Activated T-cell treated with anti-CD3 and anti-CD28 coated beads for 4 hours (primary cell): Measurements from ENCODE around the gene C9orf40.

Source experiments
- DNase-seq: peaks from one replicate; pipeline ENCODE4 v3.0.0-alpha.2; 2020

C9orf40 gene

GRCh38 chr9:74935008-74935407 is 17.7 kb downstream of the C9orf40 start:
- DNase-seq = no peak

DNA sequence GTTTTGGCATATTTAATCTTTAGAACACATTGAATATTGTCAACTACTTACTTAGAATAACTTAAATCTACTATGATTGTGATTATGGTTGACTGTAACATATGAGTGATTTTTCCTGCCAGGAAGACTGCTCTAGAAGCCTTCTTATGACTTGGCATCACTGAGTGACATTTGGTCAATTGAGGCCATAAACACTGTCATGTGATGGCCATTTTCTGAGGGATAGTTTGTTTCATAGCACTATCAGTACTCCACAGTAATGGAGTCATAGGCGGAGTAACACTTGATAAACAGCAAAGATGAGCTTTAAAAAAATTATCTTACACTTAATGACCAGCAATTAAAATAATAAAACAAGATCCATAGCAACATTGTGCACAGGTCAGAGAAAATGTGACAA is 31.0 kb downstream of the C9orf40 start:
- no peak for DNase-seq

DNA sequence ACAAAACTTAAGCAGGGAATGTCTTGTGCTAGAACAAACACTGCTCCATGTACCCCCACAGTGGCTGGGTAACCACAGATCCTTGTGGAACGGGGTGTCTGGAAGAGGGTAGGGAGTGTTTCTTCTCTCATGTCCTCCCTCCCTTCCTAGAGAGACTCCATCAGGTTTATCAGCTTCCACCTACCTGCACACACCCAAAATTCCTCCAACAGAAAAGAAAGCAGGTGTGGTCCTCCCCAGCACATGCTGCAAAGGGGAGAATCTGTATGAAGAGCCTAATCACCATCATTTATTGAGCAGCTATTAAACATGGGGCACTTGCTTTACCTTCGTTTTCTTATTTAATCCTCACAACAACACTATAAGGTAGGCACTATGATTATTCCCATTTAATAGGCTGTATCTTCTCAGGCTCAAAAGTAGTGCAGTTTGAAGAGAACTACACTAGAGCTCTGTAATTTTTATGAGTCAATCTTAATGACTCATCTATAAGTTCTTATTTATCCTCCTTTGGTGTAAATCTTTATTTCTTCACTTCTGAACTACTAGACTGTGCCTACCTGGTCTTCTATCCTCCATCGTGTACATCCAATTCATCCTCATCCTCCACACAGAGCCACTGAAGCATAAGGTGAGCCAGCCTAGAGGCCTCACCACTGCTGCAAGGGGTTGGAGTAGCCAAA is 31.6 kb downstream of the C9orf40 start:
- DNase-seq = no peak

DNA sequence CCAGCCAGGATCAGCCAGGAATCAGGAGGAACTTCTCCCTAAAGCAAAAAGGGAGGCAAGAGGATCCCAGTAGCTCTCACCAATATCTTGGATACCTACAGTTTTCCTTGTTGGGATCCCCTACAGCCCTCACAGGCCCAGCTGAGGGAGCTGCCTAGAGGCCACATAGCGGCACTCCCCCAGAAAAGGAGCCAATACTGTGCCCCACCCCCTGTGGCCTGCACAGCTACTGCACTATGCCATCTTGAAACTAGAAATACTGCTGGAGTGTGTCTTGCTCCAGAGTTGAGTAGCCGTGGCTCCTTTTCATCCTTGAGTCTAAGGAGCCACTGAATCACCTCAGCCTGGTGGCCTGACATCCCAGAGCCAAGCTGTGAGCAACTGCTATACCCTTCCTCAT is 42.7 kb downstream of the C9orf40 start:
- no peak for DNase-seq

DNA sequence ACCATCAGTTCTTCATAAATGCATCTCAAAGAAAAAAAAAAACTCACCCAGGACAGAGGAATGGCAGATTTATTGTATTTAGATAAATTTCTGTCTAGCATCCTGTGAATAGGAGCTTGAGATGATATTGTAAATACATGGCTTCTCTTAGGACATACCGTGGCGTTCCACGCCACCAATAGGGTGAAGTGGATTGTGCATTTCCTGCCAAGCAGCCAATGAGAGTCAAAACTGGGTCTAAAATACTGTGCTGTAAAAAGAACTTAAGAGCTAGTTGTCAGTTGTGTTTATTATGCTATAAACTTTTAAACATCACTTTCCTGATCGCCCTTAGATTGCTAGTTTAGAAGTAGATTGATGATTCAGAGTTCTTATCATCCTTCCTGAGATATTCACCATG is 44.0 kb downstream of the C9orf40 start:
- DNase-seq = no peak

DNA sequence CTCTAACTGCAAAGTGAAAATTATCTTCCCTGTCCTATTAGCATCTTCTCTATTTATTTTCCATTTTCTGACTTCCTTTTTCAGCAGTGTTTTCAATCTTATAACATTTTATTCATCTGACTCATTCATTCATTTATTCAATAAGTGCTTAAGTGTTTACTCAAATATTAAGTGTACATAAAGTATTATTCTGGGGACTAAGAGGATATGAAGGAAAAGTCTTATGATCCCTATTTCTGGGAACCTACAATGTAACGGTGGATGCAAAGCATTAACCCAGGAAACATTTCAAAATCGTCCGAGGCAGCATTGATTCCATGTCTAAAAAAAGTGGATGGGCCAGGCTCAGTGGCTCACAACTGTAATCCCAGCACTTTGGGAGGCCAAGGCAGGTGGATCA is 45.6 kb downstream of the C9orf40 start:
- DNase-seq = no peak

- DNase-seq = no peak
These were observed 51.7 kb downstream of the C9orf40 start for GRCh38 chr9:74901001-74901400.
